Neural progenitor cell (in vitro differentiated cells): ENCODE measurements around the gene ALK. TPM values are rescaled to one million over a fixed set of nuclear protein-coding genes. Genes with fewer than 3 reads are reported as not detected.

Experiments used
- DNase-seq: peaks from one replicate; pipeline ENCODE4 v3.0.0-alpha.2; 2016; ENCODE audit warnings: low spot score
- H2AFZ ChIP-seq: fragments of 200-600 bp; sonication (generic); replicated peaks from 2 replicates; pipeline ENCODE4 v1.6.1; 2016; ENCODE audit warnings: antibody characterized with exemption
- H3F3A ChIP-seq: fragments of 200-600 bp; sonication (generic); 2 replicates; pipeline ENCODE4 v1.6.1; 2016; ENCODE audit warnings: antibody characterized with exemption, low read depth
- H3K27ac ChIP-seq: fragments of 200-600 bp; sonication (generic); 2 replicates; pipeline ENCODE4 v1.5.1; 2016; ENCODE audit warnings: mild to moderate bottlenecking
- H3K27me3 ChIP-seq: fragments of 200-600 bp; sonication (generic); 2 replicates; pipeline ENCODE4 v1.6.1; 2016; ENCODE audit warnings: mild to moderate bottlenecking, moderate library complexity
- H3K36me3 ChIP-seq: fragments of 200-600 bp; sonication (generic); 2 replicates; pipeline ENCODE4 v1.5.1; 2016
- H3K4me1 ChIP-seq: fragments of 200-600 bp; sonication (generic); 2 replicates; pipeline ENCODE4 v1.6.1; 2016; ENCODE audit warnings: mixed run types
- H3K4me2 ChIP-seq: fragments of 200-600 bp; sonication (generic); 2 replicates; pipeline ENCODE4 v1.6.1; 2016
- H3K4me3 ChIP-seq: fragments of 200-600 bp; sonication (generic); 2 replicates; pipeline ENCODE4 v1.5.1; 2016
- H3K79me2 ChIP-seq: fragments of 200-600 bp; sonication (generic); 2 replicates; pipeline ENCODE4 v1.6.1; 2016; ENCODE audit warnings: low read depth
- H3K9ac ChIP-seq: fragments of 200-600 bp; sonication (generic); 2 replicates; pipeline ENCODE4 v1.6.1; 2016
- H3K9me3 ChIP-seq: fragments of 200-600 bp; sonication (generic); 2 replicates; pipeline ENCODE4 v1.5.1; 2016; ENCODE audit warnings: low read depth
- H4K20me1 ChIP-seq: fragments of 200-600 bp; sonication (generic); 2 replicates; pipeline ENCODE4 v1.6.1; 2016; ENCODE audit warnings: low read depth
- H3K27ac Mint-ChIP-seq: 3 replicates; pipeline ENCODE4 v1.8.0; 2021; ENCODE audit warnings: mixed read lengths
- H3K27me3 Mint-ChIP-seq: 2 replicates; pipeline ENCODE4 v1.8.0; 2022; ENCODE audit warnings: low read depth, mild to moderate bottlenecking, inconsistent platforms, moderate library complexity, mixed read lengths; ENCODE audit not compliant: insufficient read depth
- H3K36me3 Mint-ChIP-seq: 3 replicates; pipeline ENCODE4 v1.8.0; 2021; ENCODE audit warnings: mixed read lengths
- H3K4me1 Mint-ChIP-seq: 3 replicates; pipeline ENCODE4 v1.8.0; 2021; ENCODE audit warnings: mixed read lengths
- H3K4me3 Mint-ChIP-seq: 3 replicates; pipeline ENCODE4 v1.8.0; 2021; ENCODE audit warnings: mild to moderate bottlenecking, moderate library complexity, mixed read lengths
- H3K9me3 Mint-ChIP-seq: 3 replicates; pipeline ENCODE4 v1.8.0; 2020; ENCODE audit warnings: mixed read lengths
- CTCF ChIP-seq: fragments of 200-600 bp; sonication (generic); IDR thresholded peaks from 2 replicates; pipeline ENCODE4 v1.5.1; 2017; ENCODE audit warnings: antibody characterized with exemption, mild to moderate bottlenecking
- EZH2 ChIP-seq: fragments of 200-600 bp; sonication (generic); IDR thresholded peaks from 2 replicates; pipeline ENCODE4 v1.6.1; 2017; ENCODE audit warnings: antibody characterized with exemption, mild to moderate bottlenecking, moderate library complexity
- EZH2phosphoT487 ChIP-seq: fragments of 200-600 bp; sonication (generic); IDR thresholded peaks from 2 replicates; pipeline ENCODE4 v1.6.1; 2017; ENCODE audit warnings: antibody characterized with exemption
- total RNA-seq: library from RNA; depleted of rRNA; stranded (reverse); fragments of >200 nt; gene quantifications from 2 replicates; pipeline ENCODE4 v1.2.3, GENCODE V29; 2015; ENCODE audit warnings: low replicate concordance

Gene ALK
- total RNA-seq, 1 donor from 2014 or later = not detected

- Histone ChIP-seq H3K9me3 (no peaks in the 10 kb centered on the region), H2AFZ (no peak overlapping the region), H3K4me1 (peaks cover 7% of the 10 kb centered on the region), H4K20me1 (no peaks in the 10 kb centered on the region), H3K4me2 (no peak overlapping the region), H3K27ac (no peak overlapping the region), H3F3A (no peaks in the 10 kb centered on the region), H3K36me3 (no peaks in the 10 kb centered on the region), H3K27me3 (no peaks in the 10 kb centered on the region), H3K79me2 (no peaks in the 10 kb centered on the region), H3K9ac (no peak overlapping the region), H3K4me3 (no peak overlapping the region)
- H3K4me3 Mint-ChIP-seq = no peak overlapping the region
- H3K27me3 Mint-ChIP-seq = peaks cover 5% of the 10 kb centered on the region
- no peaks in the 10 kb centered on the region for H3K9me3 Mint-ChIP-seq
- H3K36me3 Mint-ChIP-seq = no peaks in the 10 kb centered on the region
- DNase-seq = no peak
- peaks cover 23% of the 10 kb centered on the region for H3K4me1 Mint-ChIP-seq
- H3K27ac Mint-ChIP-seq = no peak overlapping the region
- no peak for TF ChIP-seq EZH2
- no peak for TF ChIP-seq EZH2phosphoT487
- no peak for TF ChIP-seq CTCF
Observed at GRCh38 chr2:29613792-29614266, 307.6 kb downstream of the ALK start.

- peaks cover 7% of the 10 kb centered on the region for H3K4me1 ChIP-seq
- H3K27ac ChIP-seq = no peak overlapping the region
- no peaks in the 10 kb centered on the region for H3F3A ChIP-seq
- no peaks in the 10 kb centered on the region for H3K9me3 ChIP-seq
- H3K79me2 ChIP-seq = no peaks in the 10 kb centered on the region
- TF ChIP-seq EZH2 (no peak), CTCF (no peak), EZH2phosphoT487 (no peak)
- H3K27me3 ChIP-seq = no peaks in the 10 kb centered on the region
- no peak overlapping the region for H3K9ac ChIP-seq
- Mint-ChIP-seq H3K9me3 (no peaks in the 10 kb centered on the region), H3K4me3 (no peak overlapping the region), H3K27ac (peak overlapping the region; percentile 18), H3K4me1 (peaks cover 23% of the 10 kb centered on the region), H3K27me3 (peaks cover 5% of the 10 kb centered on the region), H3K36me3 (no peaks in the 10 kb centered on the region)
- no peaks in the 10 kb centered on the region for H3K36me3 ChIP-seq
- H4K20me1 ChIP-seq = no peaks in the 10 kb centered on the region
- no peak for DNase-seq
- no peak overlapping the region for H2AFZ ChIP-seq
- H3K4me3 ChIP-seq = no peak overlapping the region
- no peak overlapping the region for H3K4me2 ChIP-seq
Observed at GRCh38 chr2:29613067-29613466, 308.3 kb downstream of the ALK start.

- peaks cover 23% of the 10 kb centered on the region for H3K4me1 Mint-ChIP-seq
- Histone ChIP-seq H3K4me3 (no peak overlapping the region), H3K9ac (no peak overlapping the region), H4K20me1 (no peaks in the 10 kb centered on the region), H3K79me2 (no peaks in the 10 kb centered on the region), H3K27me3 (no peaks in the 10 kb centered on the region), H3K9me3 (no peaks in the 10 kb centered on the region), H3F3A (no peaks in the 10 kb centered on the region), H3K4me2 (no peak overlapping the region), H3K4me1 (peaks cover 7% of the 10 kb centered on the region), H2AFZ (no peak overlapping the region), H3K36me3 (no peaks in the 10 kb centered on the region), H3K27ac (no peak overlapping the region)
- no peak for DNase-seq
- no peaks in the 10 kb centered on the region for H3K9me3 Mint-ChIP-seq
- H3K27me3 Mint-ChIP-seq = peaks cover 4% of the 10 kb centered on the region
- TF ChIP-seq EZH2 (no peak), EZH2phosphoT487 (no peak), CTCF (no peak)
- H3K27ac Mint-ChIP-seq = no peak overlapping the region
- no peaks in the 10 kb centered on the region for H3K36me3 Mint-ChIP-seq
- H3K4me3 Mint-ChIP-seq = no peak overlapping the region
Observed at GRCh38 chr2:29612568-29612967, 308.8 kb downstream of the ALK start.
